CD14-positive monocyte (primary cell): ENCODE measurements around the gene CAMKK2. TPM values are rescaled to one million over a fixed set of nuclear protein-coding genes. Genes with fewer than 3 reads are reported as not detected.
A peak's percentile ranks its signal among the peaks of the same experiment; 100 is the strongest.

Source experiments
- DNase-seq, 3 donors: peaks; one replicate each; pipeline ENCODE4 v3.0.0-alpha.2; 2011 to 2022
- H2AFZ ChIP-seq: 2 replicates; pipeline ENCODE4 v1.6.0; 2012; ENCODE audit warnings: mild to moderate bottlenecking, low read depth, low read length, inconsistent platforms; ENCODE audit not compliant: insufficient read depth, poor library complexity, severe bottlenecking
- H3K27ac ChIP-seq, 2 donors: 1 replicate in 1 of 2; 2 replicates in 1 of 2; pipeline ENCODE4 v1.5.1; 2012 to 2013; ENCODE audit warnings: low read length in 2 of 2, control low read depth in 1 of 2, inconsistent platforms in 1 of 2, low read depth in 1 of 2, mild to moderate bottlenecking in 1 of 2
- H3K27me3 ChIP-seq, 2 donors: one replicate each; pipeline versions ENCODE4 v1.6.0 to v1.6.1; 2011 to 2013; ENCODE audit warnings: low read length in 2 of 2; ENCODE audit not compliant: control insufficient read depth in 2 of 2, insufficient read depth in 2 of 2
- H3K36me3 ChIP-seq, 2 donors: replicated peaks in 1 of 2; 1 replicate in 1 of 2; 2 replicates in 1 of 2; pipeline versions ENCODE4 v1.5.1 to v1.6.1; 2012 to 2013; ENCODE audit warnings: low read length in 2 of 2, control low read depth in 1 of 2, inconsistent platforms in 1 of 2, mild to moderate bottlenecking in 1 of 2; ENCODE audit not compliant: insufficient read depth in 2 of 2, control insufficient read depth in 1 of 2
- H3K4me1 ChIP-seq, 2 donors: 1 replicate in 1 of 2; 2 replicates in 1 of 2; pipeline versions ENCODE4 v1.5.1 to v1.6.1; 2012 to 2013; ENCODE audit warnings: low read length in 2 of 2, control low read depth in 1 of 2, inconsistent platforms in 1 of 2, mild to moderate bottlenecking in 1 of 2, moderate library complexity in 1 of 2; ENCODE audit not compliant: insufficient read depth in 2 of 2, control insufficient read depth in 1 of 2
- H3K4me2 ChIP-seq: replicated peaks from 2 replicates; pipeline ENCODE3; 2012; ENCODE audit warnings: low read length, moderate library complexity, mild to moderate bottlenecking; ENCODE audit not compliant: poor library complexity, severe bottlenecking; ENCODE audit errors: extremely low read depth
- H3K4me3 ChIP-seq, 3 experiments: fragments of 200-600 bp in 1 of 3; sonication (generic) in 1 of 3; replicated peaks in 1 of 3; 1 replicate in 2 of 3; 2 replicates in 1 of 3; pipeline ENCODE4 v1.5.1; 2011 to 2013; ENCODE audit warnings: low read length in 3 of 3, mild to moderate bottlenecking in 3 of 3, control low read depth in 2 of 3, low read depth in 2 of 3, inconsistent platforms in 1 of 3, moderate library complexity in 1 of 3
- H3K79me2 ChIP-seq: 2 replicates; pipeline ENCODE4 v1.6.0; 2012; ENCODE audit warnings: mild to moderate bottlenecking, control low read depth, inconsistent platforms, low read length, moderate library complexity; ENCODE audit not compliant: insufficient read depth
- H3K9ac ChIP-seq: 2 replicates; pipeline ENCODE4 v1.6.0; 2017; ENCODE audit warnings: low read length, mild to moderate bottlenecking; ENCODE audit not compliant: insufficient read depth, poor library complexity, severe bottlenecking
- H3K9me3 ChIP-seq, 2 donors: replicated peaks in 1 of 2; 1 replicate in 1 of 2; 2 replicates in 1 of 2; pipeline versions ENCODE4 v1.5.1 to v1.6.1; 2012 to 2013; ENCODE audit warnings: low read length in 2 of 2, control low read depth in 1 of 2; ENCODE audit not compliant: control insufficient read depth in 1 of 2, insufficient read depth in 1 of 2
- H4K20me1 ChIP-seq: 2 replicates; pipeline ENCODE4 v1.6.0; 2012; ENCODE audit warnings: mild to moderate bottlenecking, low read length, control low read depth, moderate library complexity; ENCODE audit not compliant: insufficient read depth
- H3K27ac Mint-ChIP-seq, 7 donors: one replicate each; pipeline ENCODE4 v1.8.0; 2020; ENCODE audit warnings: mild to moderate bottlenecking in 7 of 7, mixed read lengths in 7 of 7, moderate library complexity in 6 of 7, inconsistent platforms in 2 of 7
- H3K27me3 Mint-ChIP-seq, 3 donors: one replicate each; pipeline ENCODE4 v1.8.0; 2021 to 2022; ENCODE audit warnings: low read depth in 3 of 3, mild to moderate bottlenecking in 3 of 3, mixed read lengths in 3 of 3, moderate library complexity in 3 of 3, inconsistent platforms in 1 of 3
- H3K36me3 Mint-ChIP-seq, 2 donors: one replicate each; pipeline ENCODE4 v1.8.0; 2020; ENCODE audit warnings: mixed read lengths in 2 of 2, inconsistent platforms in 1 of 2, mild to moderate bottlenecking in 1 of 2
- H3K4me1 Mint-ChIP-seq: one replicate; pipeline ENCODE4 v1.8.0; 2020; ENCODE audit warnings: mild to moderate bottlenecking, mixed read lengths
- H3K4me3 Mint-ChIP-seq, 2 donors: one replicate each; pipeline ENCODE4 v1.8.0; 2020; ENCODE audit warnings: mild to moderate bottlenecking in 2 of 2, mixed read lengths in 2 of 2, moderate library complexity in 1 of 2
- H3K9me3 Mint-ChIP-seq, 7 donors: one replicate each; pipeline ENCODE4 v1.8.0; 2020 to 2022; ENCODE audit warnings: mixed read lengths in 7 of 7, mild to moderate bottlenecking in 6 of 7, moderate library complexity in 6 of 7, inconsistent platforms in 2 of 7
- WGBS: methylation state at CpG from one replicate; pipeline ENCODE4 v1.1.5; 2013; ENCODE audit warnings: missing lambda C conversion rate; ENCODE audit not compliant: insufficient coverage; 5-methylcytosine and 5-hydroxymethylcytosine counted together
- intact Hi-C, 2 donors: fragments of 100-400 bp; cut with micrococcal nuclease; formaldehyde crosslinking; loops; one replicate each; pipeline versions ENCODE4 v1.15.0 to v1.15.1; 2023
- polyA plus RNA-seq, 3 donors: library from polyadenylated mRNA; depleted of rRNA in 1 of 3; unstranded in 2 of 3; stranded (reverse) in 1 of 3; fragments of 300-500 nt in 2 of 3; fragments of >200 nt in 1 of 3; fragmentation: Illumina TruSeq in 2 of 3; gene quantifications; 1 replicate in 2 of 3; 2 replicates in 1 of 3; pipeline ENCODE4 v1.2.3, GENCODE V29; 2012 to 2021
- TF ChIP-seq, protein P1 (sequence below): fragments of 200-600 bp; IDR thresholded peaks from one replicate; pipeline ENCODE4 v1.8.0; 2022; ENCODE audit warnings: antibody characterized with exemption, mild to moderate bottlenecking

The CAMKK2 gene
- polyA plus RNA-seq, 3 donors = 55.6 to 71.4 (median 71.0) TPM

DNA sequence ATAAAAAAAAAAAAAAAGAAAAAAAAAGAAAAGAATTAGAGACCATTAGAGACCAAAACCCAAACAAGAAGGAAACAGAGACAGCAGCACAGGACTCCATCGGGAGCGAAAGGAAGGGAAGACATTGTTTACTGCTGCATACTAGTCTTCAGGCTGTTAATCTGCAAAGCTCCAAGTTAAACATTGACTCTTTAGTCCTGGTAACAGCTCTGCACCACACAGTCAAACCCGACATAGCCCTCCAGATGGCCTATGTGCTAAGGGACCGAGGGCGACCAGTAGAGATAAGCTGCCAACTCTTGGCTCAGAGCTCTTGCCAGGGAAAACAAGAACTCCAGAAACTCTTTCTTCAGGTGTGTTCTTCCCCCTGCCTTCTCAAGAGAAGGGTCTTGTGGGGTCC is 78.7 kb downstream of the CAMKK2 start:
- H3K36me3 Mint-ChIP-seq = peaks cover 55 to 74% of the 10 kb centered on the region in 2 donors
- intact Hi-C loops = loop anchor here in 1 of 2 donors (5.0 kb wide), 1 partner anchor 40 kb away; no protein-coding TSS in a partner anchor
- Histone ChIP-seq H2AFZ (no peak overlapping the region), H3K79me2 (peaks cover 50% of the 10 kb centered on the region), H4K20me1 (no peaks in the 10 kb centered on the region), H3K9me3 (no peaks in the 10 kb centered on the region), H3K36me3 (peaks cover 44 to 64% of the 10 kb centered on the region in 2 donors), H3K27ac (no peak overlapping the region), H3K27me3 (no peaks in the 10 kb centered on the region), H3K4me1 (peaks cover 37 to 41% of the 10 kb centered on the region in 2 donors), H3K4me2 (no peak overlapping the region), H3K9ac (no peak overlapping the region), H3K4me3 (no peak overlapping the region)
- peak overlapping the region in 2 of 7 donors; percentile 33 to 50 for H3K27ac Mint-ChIP-seq
- no peak for DNase-seq
- H3K4me3 Mint-ChIP-seq = no peak overlapping the region
- H3K27me3 Mint-ChIP-seq = peaks cover 0 to 3% (median 0%) of the 10 kb centered on the region in 3 donors
- H3K9me3 Mint-ChIP-seq = no peaks in the 10 kb centered on the region
- WGBS = 100% methylated on average over 4 of the region's 5 CpGs
- TF ChIP-seq, protein P1, sequence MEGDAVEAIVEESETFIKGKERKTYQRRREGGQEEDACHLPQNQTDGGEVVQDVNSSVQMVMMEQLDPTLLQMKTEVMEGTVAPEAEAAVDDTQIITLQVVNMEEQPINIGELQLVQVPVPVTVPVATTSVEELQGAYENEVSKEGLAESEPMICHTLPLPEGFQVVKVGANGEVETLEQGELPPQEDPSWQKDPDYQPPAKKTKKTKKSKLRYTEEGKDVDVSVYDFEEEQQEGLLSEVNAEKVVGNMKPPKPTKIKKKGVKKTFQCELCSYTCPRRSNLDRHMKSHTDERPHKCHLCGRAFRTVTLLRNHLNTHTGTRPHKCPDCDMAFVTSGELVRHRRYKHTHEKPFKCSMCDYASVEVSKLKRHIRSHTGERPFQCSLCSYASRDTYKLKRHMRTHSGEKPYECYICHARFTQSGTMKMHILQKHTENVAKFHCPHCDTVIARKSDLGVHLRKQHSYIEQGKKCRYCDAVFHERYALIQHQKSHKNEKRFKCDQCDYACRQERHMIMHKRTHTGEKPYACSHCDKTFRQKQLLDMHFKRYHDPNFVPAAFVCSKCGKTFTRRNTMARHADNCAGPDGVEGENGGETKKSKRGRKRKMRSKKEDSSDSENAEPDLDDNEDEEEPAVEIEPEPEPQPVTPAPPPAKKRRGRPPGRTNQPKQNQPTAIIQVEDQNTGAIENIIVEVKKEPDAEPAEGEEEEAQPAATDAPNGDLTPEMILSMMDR = no peak
- H3K4me1 Mint-ChIP-seq = peaks cover 44% of the 10 kb centered on the region

DNA sequence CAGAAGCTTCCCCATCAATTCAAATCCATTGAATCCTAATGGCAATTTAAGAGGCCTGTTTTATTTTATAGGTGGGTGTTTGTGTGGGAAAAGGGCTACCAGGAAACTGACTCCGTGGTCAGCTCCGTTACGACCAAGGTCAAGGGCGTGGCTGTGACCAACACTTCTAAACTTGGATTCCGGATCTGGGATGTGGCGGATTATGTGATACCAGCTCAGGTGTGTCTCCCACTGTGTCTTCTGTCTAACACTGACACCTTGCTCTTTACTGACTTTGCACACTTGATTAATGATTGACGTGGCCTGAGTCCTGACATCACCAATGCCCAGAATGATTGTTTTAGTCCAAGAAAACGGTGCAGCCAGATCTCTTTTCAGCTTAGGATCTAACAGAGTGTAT is 79.4 kb downstream of the CAMKK2 start:
- H3K27ac Mint-ChIP-seq = peak overlapping the region in 5 of 7 donors; percentile 4 to 76 (median 13)
- peaks cover 53 to 69% of the 10 kb centered on the region in 2 donors for H3K36me3 Mint-ChIP-seq
- no peak overlapping the region for H3K27ac ChIP-seq
- H3K9me3 ChIP-seq = no peaks in the 10 kb centered on the region
- TF ChIP-seq, protein P1 = no peak
- DNase-seq = no peak
- H3K27me3 Mint-ChIP-seq = peaks cover 0 to 3% (median 0%) of the 10 kb centered on the region in 3 donors
- H3K4me2 ChIP-seq = no peak overlapping the region
- H3K4me3 Mint-ChIP-seq = no peak overlapping the region
- intact Hi-C loops = loop anchor here in 1 of 2 donors (5.0 kb wide), 1 partner anchor 40 kb away; no protein-coding TSS in a partner anchor
- H3K27me3 ChIP-seq = no peaks in the 10 kb centered on the region
- no peak overlapping the region for H3K9ac ChIP-seq
- no peaks in the 10 kb centered on the region for H4K20me1 ChIP-seq
- peaks cover 36 to 38% of the 10 kb centered on the region in 2 donors for H3K4me1 ChIP-seq
- H2AFZ ChIP-seq = no peak overlapping the region
- peaks cover 39 to 57% of the 10 kb centered on the region in 2 donors for H3K36me3 ChIP-seq
- peaks cover 44% of the 10 kb centered on the region for H3K4me1 Mint-ChIP-seq
- H3K9me3 Mint-ChIP-seq = no peaks in the 10 kb centered on the region
- 93% methylated on average over 8 of the region's 8 CpGs for WGBS
- H3K4me3 ChIP-seq = no peak overlapping the region
- peaks cover 55% of the 10 kb centered on the region for H3K79me2 ChIP-seq
